CD4-positive, CD25-positive, alpha-beta regulatory T cell (primary cell): ENCODE data around the gene CDC45. TPM values are rescaled to one million over a fixed set of nuclear protein-coding genes. Genes with fewer than 3 reads are reported as not detected.
A peak's percentile ranks its signal among the peaks of the same experiment; 100 is the strongest.
"Not testable (repeated sequence)": the region's sequence is repeated elsewhere in the genome, so short reads cannot be mapped to it uniquely, and the experiment has no call there.

ENCODE experiments used
- ATAC-seq, 2 donors: fragments of 150-1000 bp; cut with Tn5 transposase; one replicate each; pipeline ENCODE4 v1.10.0; 2021; ENCODE audit warnings: low read depth in 2 of 2, moderate number of reproducible peaks in 2 of 2, moderate library complexity in 1 of 2
- DNase-seq, 3 donors: peaks; one replicate each; pipeline versions ENCODE4 v3.0.0 to v3.0.0-alpha.2; 2012 to 2022; ENCODE audit warnings: mixed read lengths in 1 of 3
- H3K27ac ChIP-seq: one replicate; pipeline ENCODE4 v1.7.0; 2013; ENCODE audit warnings: mild to moderate bottlenecking, low read length; ENCODE audit not compliant: insufficient read depth, poor library complexity, severe bottlenecking
- H3K27me3 ChIP-seq: one replicate; pipeline ENCODE4 v1.7.0; 2013; ENCODE audit warnings: low read length; ENCODE audit not compliant: control insufficient read depth, insufficient read depth
- H3K36me3 ChIP-seq: one replicate; pipeline ENCODE4 v1.7.0; 2013; ENCODE audit warnings: mild to moderate bottlenecking, low read length, moderate library complexity; ENCODE audit not compliant: control insufficient read depth, insufficient read depth
- H3K4me1 ChIP-seq: 2 replicates; pipeline ENCODE4 v1.7.0; 2013; ENCODE audit warnings: mild to moderate bottlenecking, low read length; ENCODE audit not compliant: insufficient read depth, control insufficient read depth, poor library complexity, severe bottlenecking
- H3K4me3 ChIP-seq: one replicate; pipeline ENCODE4 v1.7.0; 2013; ENCODE audit warnings: low read depth, mild to moderate bottlenecking, low read length, moderate library complexity
- H3K9me3 ChIP-seq, 2 experiments: 1 replicate in 1 of 2; 2 replicates in 1 of 2; pipeline ENCODE4 v1.7.0; 2013; ENCODE audit warnings: low read length in 2 of 2, mild to moderate bottlenecking in 1 of 2, moderate library complexity in 1 of 2; ENCODE audit not compliant: control insufficient read depth in 2 of 2
- H3K27ac Mint-ChIP-seq, 3 donors: one replicate each; pipeline ENCODE4 v1.8.0; 2020 to 2022; ENCODE audit warnings: mild to moderate bottlenecking in 3 of 3, mixed read lengths in 3 of 3, moderate library complexity in 2 of 3
- H3K27me3 Mint-ChIP-seq: one replicate; pipeline ENCODE4 v1.8.0; 2022; ENCODE audit warnings: mild to moderate bottlenecking, mixed read lengths
- H3K36me3 Mint-ChIP-seq: one replicate; pipeline ENCODE4 v1.8.0; 2020; ENCODE audit warnings: mixed read lengths
- H3K4me1 Mint-ChIP-seq, 4 donors: one replicate each; pipeline ENCODE4 v1.8.0; 2020 to 2022; ENCODE audit warnings: mixed read lengths in 4 of 4, mild to moderate bottlenecking in 1 of 4
- H3K4me3 Mint-ChIP-seq, 4 donors: one replicate each; pipeline ENCODE4 v1.8.0; 2020 to 2022; ENCODE audit warnings: mild to moderate bottlenecking in 4 of 4, mixed read lengths in 4 of 4, moderate library complexity in 3 of 4
- H3K9me3 Mint-ChIP-seq, 7 donors: one replicate each; pipeline ENCODE4 v1.8.0; 2020 to 2022; ENCODE audit warnings: mixed read lengths in 7 of 7, mild to moderate bottlenecking in 3 of 7, moderate library complexity in 2 of 7
- polyA plus RNA-seq, 4 donors: library from polyadenylated mRNA; unstranded; fragments of 300-500 nt; fragmentation: Illumina TruSeq; gene quantifications; one replicate each; pipeline ENCODE4 v1.2.3, GENCODE V29; 2021
- total RNA-seq: library from RNA; stranded (reverse); gene quantifications from one replicate; pipeline ENCODE4 v1.2.3, GENCODE V29; 2022

Gene CDC45
- total and polyA plus RNA-seq, 5 donors from 2014 or later: 0.56 to 3.4 (median 2.5) TPM

- peaks cover 8% of the 10 kb centered on the region for H3K36me3 Mint-ChIP-seq
- Histone ChIP-seq H3K9me3 (no peaks in the 10 kb centered on the region), H3K27ac (no peak overlapping the region), H3K4me3 (no peak overlapping the region), H3K27me3 (no peaks in the 10 kb centered on the region), H3K36me3 (peaks cover 11% of the 10 kb centered on the region), H3K4me1 (peaks cover 11% of the 10 kb centered on the region)
- H3K27ac Mint-ChIP-seq: peak overlapping the region in 1 of 3 donors; percentile 52
- no peaks in the 10 kb centered on the region for H3K27me3 Mint-ChIP-seq
- H3K4me3 Mint-ChIP-seq: peak overlapping the region; percentile 60 to 99 (median 70)
- DNase-seq (no peak), ATAC-seq (no peak)
- H3K9me3 Mint-ChIP-seq: peaks cover 0 to 2% (median 0%) of the 10 kb centered on the region in 7 donors
- H3K4me1 Mint-ChIP-seq: peaks cover under 1 to 27% (median 26%) of the 10 kb centered on the region in 4 donors
Measured at GRCh38 chr22:19434829-19435580, 44.7 kb upstream of the CDC45 start.

- H3K4me1 Mint-ChIP-seq: peaks cover 0 to 25% (median 20%) of the 10 kb centered on the region in 4 donors
- peaks cover 11% of the 10 kb centered on the region for H3K36me3 ChIP-seq
- not testable (repeated sequence) for H3K4me3 ChIP-seq, H3K4me1 ChIP-seq, H3K4me3 Mint-ChIP-seq, H3K27me3 Mint-ChIP-seq, H3K9me3 Mint-ChIP-seq, ATAC-seq, DNase-seq, H3K9me3 ChIP-seq, H3K27me3 ChIP-seq, H3K27ac ChIP-seq, H3K27ac Mint-ChIP-seq
- peaks cover 11% of the 10 kb centered on the region for H3K36me3 Mint-ChIP-seq
Measured at GRCh38 chr22:19436444-19437161, 43.1 kb upstream of the CDC45 start.

- H3K27me3 Mint-ChIP-seq: no peaks in the 10 kb centered on the region
- no peak for ATAC-seq
- no peak overlapping the region for H3K4me3 ChIP-seq
- H3K27ac ChIP-seq: no peak overlapping the region
- H3K27me3 ChIP-seq: no peaks in the 10 kb centered on the region
- H3K27ac Mint-ChIP-seq: no peak overlapping the region
- peak overlapping the region in 1 of 4 donors; percentile 22 for H3K4me3 Mint-ChIP-seq
- peaks cover 22% of the 10 kb centered on the region for H3K36me3 ChIP-seq
- H3K9me3 Mint-ChIP-seq: peaks cover 0 to 2% (median 0%) of the 10 kb centered on the region in 7 donors
- peaks cover 3 to 25% (median 24%) of the 10 kb centered on the region in 4 donors for H3K4me1 Mint-ChIP-seq
- no peaks in the 10 kb centered on the region for H3K9me3 ChIP-seq
- H3K36me3 Mint-ChIP-seq: peaks cover 14% of the 10 kb centered on the region
- no peak for DNase-seq
- no peaks in the 10 kb centered on the region for H3K4me1 ChIP-seq
Measured at GRCh38 chr22:19438298-19438697, 41.4 kb upstream of the CDC45 start.

- H3K27me3 Mint-ChIP-seq: no peaks in the 10 kb centered on the region
- peak overlapping the region in 1 of 3 donors; percentile 62 for H3K27ac Mint-ChIP-seq
- peaks cover 19% of the 10 kb centered on the region for H3K36me3 Mint-ChIP-seq
- ATAC-seq: no peak
- H3K4me3 Mint-ChIP-seq: peak overlapping the region in 1 of 4 donors; percentile 43
- H3K9me3 Mint-ChIP-seq: no peaks in the 10 kb centered on the region
- peaks cover 5% of the 10 kb centered on the region for H3K4me1 ChIP-seq
- no peak overlapping the region for H3K4me3 ChIP-seq
- DNase-seq: no peak
- H3K27me3 ChIP-seq: no peaks in the 10 kb centered on the region
- H3K9me3 ChIP-seq: no peaks in the 10 kb centered on the region
- peaks cover 31% of the 10 kb centered on the region for H3K36me3 ChIP-seq
- no peak overlapping the region for H3K27ac ChIP-seq
- peaks cover 10 to 37% (median 32%) of the 10 kb centered on the region in 4 donors for H3K4me1 Mint-ChIP-seq
Measured at GRCh38 chr22:19440411-19441195, 39.1 kb upstream of the CDC45 start.

GRCh38 chr22:19442166-19442565, 37.6 kb upstream of the CDC45 start:
- Histone ChIP-seq H3K27me3 (no peaks in the 10 kb centered on the region), H3K4me3 (no peak overlapping the region), H3K36me3 (peaks cover 31% of the 10 kb centered on the region), H3K27ac (no peak overlapping the region), H3K4me1 (peaks cover 19% of the 10 kb centered on the region), H3K9me3 (no peaks in the 10 kb centered on the region)
- Mint-ChIP-seq H3K4me1 (peaks cover 18 to 50% (median 42%) of the 10 kb centered on the region in 4 donors), H3K36me3 (peaks cover 15% of the 10 kb centered on the region), H3K27ac (peak overlapping the region in 2 of 3 donors; percentile 32 to 61), H3K4me3 (peak overlapping the region in 1 of 4 donors; percentile 38), H3K27me3 (no peaks in the 10 kb centered on the region), H3K9me3 (no peaks in the 10 kb centered on the region)
- DNase-seq: no peak
- ATAC-seq: no peak

GRCh38 chr22:19443544-19444211, 36.0 kb upstream of the CDC45 start:
- no peaks in the 10 kb centered on the region for H3K27me3 ChIP-seq
- no peak overlapping the region for H3K27ac ChIP-seq
- no peaks in the 10 kb centered on the region for H3K9me3 Mint-ChIP-seq
- no peak for DNase-seq
- peaks cover 26% of the 10 kb centered on the region for H3K36me3 ChIP-seq
- H3K36me3 Mint-ChIP-seq: peaks cover 11% of the 10 kb centered on the region
- no peaks in the 10 kb centered on the region for H3K9me3 ChIP-seq
- no peaks in the 10 kb centered on the region for H3K27me3 Mint-ChIP-seq
- ATAC-seq: no peak
- H3K4me3 Mint-ChIP-seq: peak overlapping the region in 1 of 4 donors; percentile 59
- peak overlapping the region in 1 of 3 donors; percentile 54 for H3K27ac Mint-ChIP-seq
- peaks cover 29% of the 10 kb centered on the region for H3K4me1 ChIP-seq
- H3K4me1 Mint-ChIP-seq: peaks cover 18 to 57% (median 43%) of the 10 kb centered on the region in 4 donors
- no peak overlapping the region for H3K4me3 ChIP-seq
